Sigmoid colon (tissue), 7 donors: ENCODE results near the gene SLC5A4. TPM values are rescaled to one million over a fixed set of nuclear protein-coding genes. Genes with fewer than 3 reads are reported as not detected.

Experiments
- DNase-seq: peaks from one replicate; pipeline ENCODE4 v3.0.0-alpha.2; 2019
- H3K27ac ChIP-seq, 4 donors: fragments of 200-600 bp; sonication (generic); one replicate each; pipeline ENCODE4 v1.5.1; 2016 to 2019; ENCODE audit warnings: mild to moderate bottlenecking in 1 of 4
- H3K27me3 ChIP-seq, 3 donors: fragments of 200-600 bp; sonication (generic); one replicate each; pipeline ENCODE4 v1.5.1; 2019; ENCODE audit warnings: mild to moderate bottlenecking in 1 of 3
- H3K36me3 ChIP-seq, 4 donors: fragments of 200-600 bp; sonication (generic); one replicate each; pipeline ENCODE4 v1.5.1; 2016 to 2019
- H3K4me1 ChIP-seq, 4 donors: fragments of 200-600 bp; sonication (generic); one replicate each; pipeline ENCODE4 v1.5.1; 2017 to 2019
- H3K4me3 ChIP-seq, 4 donors: fragments of 200-600 bp; sonication (generic); one replicate each; pipeline ENCODE4 v1.5.1; 2017 to 2019; ENCODE audit warnings: mild to moderate bottlenecking in 2 of 4, moderate library complexity in 1 of 4
- H3K9me3 ChIP-seq, 4 donors: fragments of 200-600 bp in 3 of 4; sonication (generic) in 3 of 4; one replicate each; pipeline versions ENCODE4 v1.5.1 to v1.6.1; 2013 to 2019
- CTCF ChIP-seq, 4 experiments: fragments of 450-650 bp in 3 of 4; fragments of 200-600 bp in 1 of 4; IDR thresholded peaks; one replicate each; pipeline ENCODE4 v1.5.1; 2016 to 2019; ENCODE audit warnings: antibody characterized with exemption in 4 of 4, mild to moderate bottlenecking in 3 of 4, moderate library complexity in 2 of 4
- EP300 ChIP-seq, 4 donors: sonication (generic); formaldehyde crosslinking; IDR thresholded peaks; one replicate each; pipeline ENCODE4 v1.6.1; 2017; ENCODE audit warnings: antibody characterized with exemption in 4 of 4
- POLR2A ChIP-seq, 2 donors: fragments of 450-650 bp; IDR thresholded peaks; one replicate each; pipeline ENCODE4 v1.6.1; 2016; ENCODE audit warnings: antibody characterized with exemption in 2 of 2, mild to moderate bottlenecking in 2 of 2, moderate library complexity in 2 of 2
- POLR2AphosphoS5 ChIP-seq, 4 donors: sonication (generic); formaldehyde crosslinking; IDR thresholded peaks; one replicate each; pipeline ENCODE4 v1.6.1; 2017; ENCODE audit warnings: antibody characterized with exemption in 4 of 4
- WGBS, 2 donors: extraction: QIAGEN DNeasy Blood & Tissue Kit; methylation state at CpG; one replicate each; pipeline ENCODE4 v1.1.7; 2013; 5-methylcytosine and 5-hydroxymethylcytosine counted together
- intact Hi-C: fragments of 100-400 bp; cut with DNase I; formaldehyde crosslinking; loops from one replicate; pipeline ENCODE4 v1.15.1; 2023
- polyA plus RNA-seq, 3 donors: library from polyadenylated mRNA; stranded (reverse); fragments of 200-250 nt; gene quantifications; one replicate each; pipeline ENCODE4 v1.2.3, GENCODE V29; 2013
- total RNA-seq, 4 donors: library from RNA; depleted of rRNA; stranded (reverse); fragments of >200 nt; gene quantifications; one replicate each; pipeline ENCODE4 v1.1.0, GENCODE V29; 2016
- donor health status: healthy with polysubstance abuse.
- donor health status: Bipolar disorder and iron deficiency.
- donor health status: healthy.

SLC5A4 gene
- total and polyA plus RNA-seq, 7 donors: 0.16 to 1.1 (median 0.36) TPM; not detected in 4

- H3K27ac ChIP-seq: no peak overlapping the region
- H3K36me3 ChIP-seq: no peaks in the 10 kb centered on the region
- WGBS, 2 donors: 84 to 93% methylated on average over 8 of the region's 8 CpGs
- H3K27me3 ChIP-seq: no peaks in the 10 kb centered on the region
- no peak overlapping the region for H3K4me3 ChIP-seq
- no peaks in the 10 kb centered on the region for H3K4me1 ChIP-seq
- no peak for DNase-seq
- TF ChIP-seq POLR2AphosphoS5 (IDR thresholded peaks at IDR 0.05) (no peak), CTCF (IDR thresholded peaks at IDR 0.05) (no peak), EP300 (IDR thresholded peaks at IDR 0.05) (no peak), POLR2A (IDR thresholded peaks at IDR 0.05) (no peak)
- H3K9me3 ChIP-seq: no peaks in the 10 kb centered on the region
- intact Hi-C loops: no loop called here
Measured at GRCh38 chr22:32236970-32237369, 18.2 kb downstream of the SLC5A4 start.

GRCh38 chr22:32233091-32233490 lies 22.1 kb downstream of the SLC5A4 start:
- H3K27ac ChIP-seq: no peak overlapping the region
- no peaks in the 10 kb centered on the region for H3K4me1 ChIP-seq
- H3K4me3 ChIP-seq: no peak overlapping the region
- WGBS, 2 donors: 87 to 91% methylated on average over 5 of the region's 5 CpGs
- TF ChIP-seq EP300 (IDR thresholded peaks at IDR 0.05): no peak
- no peak for TF ChIP-seq CTCF (IDR thresholded peaks at IDR 0.05)
- TF ChIP-seq POLR2A (IDR thresholded peaks at IDR 0.05): no peak
- no peak for TF ChIP-seq POLR2AphosphoS5 (IDR thresholded peaks at IDR 0.05)
- DNase-seq: no peak
- no peaks in the 10 kb centered on the region for H3K27me3 ChIP-seq
- no peaks in the 10 kb centered on the region for H3K9me3 ChIP-seq
- H3K36me3 ChIP-seq: no peaks in the 10 kb centered on the region
- intact Hi-C loops: no loop called here

- Histone ChIP-seq H3K27me3 (no peaks in the 10 kb centered on the region), H3K4me3 (no peak overlapping the region), H3K9me3 (no peaks in the 10 kb centered on the region), H3K27ac (no peak overlapping the region), H3K36me3 (no peaks in the 10 kb centered on the region), H3K4me1 (no peaks in the 10 kb centered on the region)
- intact Hi-C loops: no loop called here
- no peak for DNase-seq
- WGBS, 2 donors: 61 to 82% methylated on average over 5 of the region's 5 CpGs
- TF ChIP-seq EP300 (IDR thresholded peaks at IDR 0.05) (no peak), POLR2AphosphoS5 (IDR thresholded peaks at IDR 0.05) (no peak), CTCF (IDR thresholded peaks at IDR 0.05) (no peak), POLR2A (IDR thresholded peaks at IDR 0.05) (no peak)
Measured at GRCh38 chr22:32232191-32232830, 22.8 kb downstream of the SLC5A4 start.

- peaks cover 0 to 2% (median 0%) of the 10 kb centered on the region in 3 donors for H3K27me3 ChIP-seq
- H3K4me3 ChIP-seq: no peak overlapping the region
- no peak for DNase-seq
- WGBS, 2 donors: 66 to 71% methylated on average over 7 of the region's 7 CpGs
- H3K9me3 ChIP-seq: no peaks in the 10 kb centered on the region
- TF ChIP-seq EP300 (IDR thresholded peaks at IDR 0.05) (no peak), CTCF (IDR thresholded peaks at IDR 0.05) (no peak)
- H3K4me1 ChIP-seq: no peaks in the 10 kb centered on the region
- H3K27ac ChIP-seq: no peak overlapping the region
- intact Hi-C loops: no loop called here
- H3K36me3 ChIP-seq: no peaks in the 10 kb centered on the region
Measured at GRCh38 chr22:32226326-32227104, 28.6 kb downstream of the SLC5A4 start.
